GM06990 (cell line): Measurements from ENCODE around the gene GRIP2.

Source experiments
- DNase-seq: peaks from one replicate; pipeline ENCODE4 v3.0.0-alpha.2; 2011; ENCODE audit not compliant: insufficient read length; ENCODE audit errors: extremely low read depth
- H3K27me3 ChIP-seq: replicated peaks from 2 replicates; pipeline ENCODE4 v1.6.0; 2011; ENCODE audit warnings: low read length; ENCODE audit not compliant: control insufficient read depth, insufficient read depth
- H3K36me3 ChIP-seq: 2 replicates; pipeline ENCODE4 v1.5.1; 2011; ENCODE audit warnings: low read length; ENCODE audit not compliant: control insufficient read depth, insufficient read depth
- H3K4me3 ChIP-seq: replicated peaks from 2 replicates; pipeline ENCODE4 v1.5.1; 2011; ENCODE audit warnings: low read depth, mild to moderate bottlenecking, control low read depth, low read length
- TF ChIP-seq, protein P1 (sequence below): IDR thresholded peaks from 2 replicates; pipeline ENCODE4 v1.5.1; 2011; ENCODE audit warnings: low read length, control low read depth, mild to moderate bottlenecking, inconsistent platforms; ENCODE audit not compliant: insufficient read depth, poor library complexity, severe bottlenecking

GRIP2 gene

DNA sequence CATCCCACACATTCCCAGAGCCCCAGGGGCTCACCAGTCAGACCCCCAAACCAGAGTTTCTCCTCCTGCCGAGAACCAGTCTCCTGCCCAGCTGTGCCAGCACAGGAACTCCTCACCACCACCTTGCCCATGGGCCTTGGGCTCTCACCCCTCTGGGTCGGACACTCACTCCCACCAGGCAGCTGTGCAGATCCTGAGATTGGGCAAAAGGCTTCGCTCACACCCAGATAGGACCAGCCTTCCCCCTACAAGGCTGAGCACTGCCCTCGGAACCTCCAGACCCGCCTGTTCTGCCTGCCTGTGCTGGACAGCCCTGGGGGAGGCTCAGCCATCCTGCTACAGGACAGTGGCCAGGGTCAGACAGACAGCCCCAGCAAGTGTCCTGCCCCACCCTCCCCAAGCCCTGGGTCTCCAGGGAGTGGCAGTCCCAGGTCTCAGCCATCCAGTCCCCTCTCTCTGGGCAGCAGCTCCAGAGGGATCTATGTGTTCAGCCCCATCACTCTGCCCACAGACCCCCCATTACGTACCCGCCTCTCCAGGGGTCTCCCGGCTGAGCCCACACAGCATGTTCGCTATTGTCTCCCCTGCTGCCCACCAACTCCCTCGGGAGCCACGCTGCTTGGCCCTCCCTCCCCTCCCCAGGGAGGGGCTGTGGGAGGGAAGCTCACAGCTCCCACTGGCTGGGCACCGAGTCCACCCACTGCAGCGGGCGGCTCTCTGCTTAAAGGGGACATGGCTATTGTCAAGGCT, at the start of gene GRIP2:
Gene GRIP2 (minus strand): TSS at position 601 of the 750 bp plus-strand sequence. CDS start 34 bp downstream, at position 567.
- DNase-seq: no peak
- H3K36me3 ChIP-seq: no peaks in the 10 kb centered on the region
- no peak within 1 kb of the TSS for H3K4me3 ChIP-seq
- TF ChIP-seq, protein P1, sequence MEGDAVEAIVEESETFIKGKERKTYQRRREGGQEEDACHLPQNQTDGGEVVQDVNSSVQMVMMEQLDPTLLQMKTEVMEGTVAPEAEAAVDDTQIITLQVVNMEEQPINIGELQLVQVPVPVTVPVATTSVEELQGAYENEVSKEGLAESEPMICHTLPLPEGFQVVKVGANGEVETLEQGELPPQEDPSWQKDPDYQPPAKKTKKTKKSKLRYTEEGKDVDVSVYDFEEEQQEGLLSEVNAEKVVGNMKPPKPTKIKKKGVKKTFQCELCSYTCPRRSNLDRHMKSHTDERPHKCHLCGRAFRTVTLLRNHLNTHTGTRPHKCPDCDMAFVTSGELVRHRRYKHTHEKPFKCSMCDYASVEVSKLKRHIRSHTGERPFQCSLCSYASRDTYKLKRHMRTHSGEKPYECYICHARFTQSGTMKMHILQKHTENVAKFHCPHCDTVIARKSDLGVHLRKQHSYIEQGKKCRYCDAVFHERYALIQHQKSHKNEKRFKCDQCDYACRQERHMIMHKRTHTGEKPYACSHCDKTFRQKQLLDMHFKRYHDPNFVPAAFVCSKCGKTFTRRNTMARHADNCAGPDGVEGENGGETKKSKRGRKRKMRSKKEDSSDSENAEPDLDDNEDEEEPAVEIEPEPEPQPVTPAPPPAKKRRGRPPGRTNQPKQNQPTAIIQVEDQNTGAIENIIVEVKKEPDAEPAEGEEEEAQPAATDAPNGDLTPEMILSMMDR: no peak
- H3K27me3 ChIP-seq: peaks cover 3% of the 10 kb centered on the region

DNA sequence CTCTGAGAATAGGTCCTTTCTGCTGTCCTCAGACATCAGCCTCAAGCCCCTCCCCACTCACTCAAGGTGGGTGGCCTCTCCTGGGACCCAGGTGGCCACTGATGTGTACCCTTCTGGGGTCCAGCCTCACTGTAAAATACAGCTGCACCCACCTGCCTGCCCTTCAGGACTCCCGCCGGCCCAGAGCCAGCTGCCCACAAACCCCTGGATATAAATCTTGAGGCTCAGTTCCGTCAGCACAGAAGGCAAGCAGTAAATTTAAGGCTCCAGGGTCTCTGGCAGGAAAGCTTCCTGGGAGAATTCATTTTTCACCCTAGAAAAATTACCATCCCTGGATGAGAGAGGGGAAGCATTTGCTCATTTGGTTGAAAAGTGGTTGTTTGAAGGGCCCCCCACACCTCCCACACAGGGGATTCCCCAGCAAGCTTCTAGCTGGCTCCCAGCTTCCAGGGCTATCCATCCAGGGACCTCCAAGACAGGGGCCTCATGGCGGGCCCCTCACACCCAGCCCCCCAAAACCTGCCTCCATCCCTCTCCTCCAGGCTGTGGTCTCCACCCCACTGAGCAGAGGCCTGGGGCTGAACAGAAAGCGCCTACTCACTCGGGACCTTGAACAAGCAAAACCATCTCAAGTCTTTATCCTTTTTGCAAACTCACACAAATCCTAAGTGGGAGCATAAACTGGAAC, 48.4 kb upstream of the GRIP2 start:
- DNase-seq: no peak
- TF ChIP-seq, protein P1: no peak
- Histone ChIP-seq H3K36me3 (no peaks in the 10 kb centered on the region), H3K4me3 (no peak overlapping the region), H3K27me3 (no peaks in the 10 kb centered on the region; the same call in 1 of the 2 replicates)

DNA sequence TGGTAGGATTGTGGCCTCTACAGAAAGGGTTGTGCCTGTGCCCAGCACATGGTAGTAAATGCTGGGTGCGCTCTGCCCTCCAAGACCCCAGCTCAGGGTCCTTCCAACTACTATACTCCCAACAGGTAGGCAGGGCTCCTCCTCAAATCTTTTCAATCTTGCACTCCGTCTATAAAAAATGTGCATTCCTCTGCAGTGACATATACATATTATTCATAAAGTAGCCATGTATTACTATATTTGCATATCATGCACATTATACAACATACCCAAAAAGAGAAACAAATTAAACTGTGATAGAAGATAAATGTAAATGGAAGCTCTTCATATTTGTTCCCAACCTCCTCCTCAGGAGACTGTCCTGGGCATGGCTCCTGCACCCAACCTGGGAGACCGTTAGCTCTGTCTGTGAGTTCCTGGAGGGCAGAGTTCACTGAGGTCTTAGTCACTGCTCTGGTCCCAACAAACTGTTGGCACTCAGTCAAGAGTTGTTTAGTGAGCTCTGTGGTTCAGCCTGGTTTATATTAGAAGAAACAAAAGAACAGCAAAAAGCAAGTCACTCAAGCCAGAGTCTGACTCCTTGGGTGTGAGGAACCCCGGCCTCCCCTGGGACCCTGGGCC, 47.7 kb upstream of the GRIP2 start:
- Histone ChIP-seq H3K4me3 (no peak overlapping the region), H3K27me3 (no peaks in the 10 kb centered on the region; the same call in 1 of the 2 replicates), H3K36me3 (no peaks in the 10 kb centered on the region)
- DNase-seq: no peak
- TF ChIP-seq, protein P1: no peak

DNA sequence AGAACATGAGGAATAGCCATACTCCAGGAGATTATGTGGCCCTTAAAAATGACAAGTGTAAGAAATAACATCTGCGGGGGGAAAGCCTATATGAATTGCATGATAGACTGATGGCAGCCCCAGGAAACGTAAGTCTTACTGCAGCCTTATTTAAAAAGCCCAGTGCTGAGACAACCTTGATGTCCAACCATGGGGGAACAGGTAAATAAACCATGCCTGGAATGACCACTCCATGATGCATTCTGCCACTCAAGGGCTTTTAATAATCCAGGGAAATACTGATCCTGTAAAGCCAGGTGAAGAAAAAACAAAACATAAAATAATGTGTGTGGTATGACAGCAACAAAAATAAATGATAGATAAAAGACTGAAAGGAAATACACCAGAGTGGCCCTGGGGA, 46.5 kb upstream of the GRIP2 start:
- no peak for DNase-seq
- Histone ChIP-seq H3K4me3 (no peak overlapping the region), H3K27me3 (no peaks in the 10 kb centered on the region; the same call in 1 of the 2 replicates), H3K36me3 (no peaks in the 10 kb centered on the region)
- TF ChIP-seq, protein P1: no peak

DNA sequence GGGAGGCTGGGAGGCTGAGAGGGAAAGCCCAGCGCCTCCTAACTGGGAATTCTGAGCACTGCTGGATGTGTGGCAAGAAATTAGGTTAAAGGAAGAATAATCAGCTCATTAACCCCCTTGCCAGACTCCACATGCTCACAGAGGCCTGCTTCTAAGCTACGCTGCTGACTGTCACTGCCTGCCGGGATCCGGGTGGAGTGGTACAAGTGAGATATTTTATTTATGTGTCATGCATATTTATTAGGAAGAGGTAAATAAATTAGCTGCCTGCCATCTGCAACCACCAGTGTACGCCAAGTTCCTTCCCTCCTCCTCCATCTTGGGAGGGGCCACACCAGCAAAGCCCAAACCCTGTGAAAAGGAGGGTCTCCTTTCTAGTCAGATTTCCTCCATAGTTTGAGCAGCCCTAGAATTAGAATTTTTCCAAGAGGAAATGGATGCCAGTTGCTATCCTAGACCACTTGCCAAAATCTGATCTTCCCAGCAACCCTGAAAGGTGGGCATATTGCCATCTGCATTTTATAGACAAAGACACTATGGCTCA, 43.5 kb upstream of the GRIP2 start:
- peaks cover 2% of the 10 kb centered on the region for H3K27me3 ChIP-seq
- DNase-seq: no peak
- H3K4me3 ChIP-seq: no peak overlapping the region
- TF ChIP-seq, protein P1: no peak
- no peaks in the 10 kb centered on the region for H3K36me3 ChIP-seq
